Caco-2 (cell line): ENCODE data around the gene TMEM266. TPM values are rescaled to one million over a fixed set of nuclear protein-coding genes. Genes with fewer than 3 reads are reported as not detected.

ENCODE experiments used
- BruUV-seq: library from RNA; stranded (reverse); fragments of 400-500 nt; replicated peaks from 2 replicates; lab custom pipeline; 2021; lab: Mats Ljungman, UMichigan
- CTCF ChIA-PET: fragments of 300-600 bp; sonication (Branson Sonifier 250); formaldehyde crosslinking; loops from one replicate; lab custom pipeline; 2022; ENCODE audit warnings: antibody characterized with exemption; lab: Charles Lee
- POLR2A ChIA-PET: fragments of 300-600 bp; sonication (Branson Sonifier 250); formaldehyde crosslinking; loops from one replicate; lab custom pipeline; 2022; ENCODE audit warnings: antibody characterized with exemption; lab: Charles Lee
- DNase-seq, 2 experiments: peaks; one replicate each; pipeline versions ENCODE4 v3.0.0 to v3.0.0-alpha.2; 2020 to 2022
- H3K27me3 ChIP-seq: replicated peaks from 2 replicates; pipeline ENCODE4 v1.6.0; 2011; ENCODE audit warnings: low read length; ENCODE audit not compliant: control insufficient read depth, insufficient read depth
- H3K36me3 ChIP-seq: 2 replicates; pipeline ENCODE4 v1.5.1; 2011; ENCODE audit warnings: low read length; ENCODE audit not compliant: control insufficient read depth, insufficient read depth
- H3K4me1 ChIP-seq: fragments of 250-450 bp; sonication (Bioruptor Pico); 2 replicates; pipeline ENCODE4 v1.5.1; 2020; ENCODE audit warnings: mild to moderate bottlenecking
- H3K4me3 ChIP-seq: 2 replicates; pipeline ENCODE4 v1.5.1; 2011; ENCODE audit warnings: low read depth, mild to moderate bottlenecking, control low read depth, low read length
- H3K9me3 ChIP-seq: fragments of 250-450 bp; sonication (Bioruptor Pico); 2 replicates; pipeline ENCODE4 v1.5.1; 2020; ENCODE audit warnings: mild to moderate bottlenecking, moderate library complexity
- H3K27ac Mint-ChIP-seq: one replicate; pipeline ENCODE4 v1.8.0; 2022; ENCODE audit warnings: mixed read lengths; ENCODE audit not compliant: unreplicated experiment
- H3K27me3 Mint-ChIP-seq: one replicate; pipeline ENCODE4 v1.8.0; 2022; ENCODE audit warnings: mixed read lengths; ENCODE audit not compliant: insufficient read depth, unreplicated experiment
- H3K36me3 Mint-ChIP-seq: one replicate; pipeline ENCODE4 v1.8.0; 2022; ENCODE audit warnings: mild to moderate bottlenecking, mixed read lengths; ENCODE audit not compliant: insufficient read depth, unreplicated experiment
- H3K4me1 Mint-ChIP-seq: one replicate; pipeline ENCODE4 v1.8.0; 2022; ENCODE audit warnings: low read depth, mixed read lengths; ENCODE audit not compliant: unreplicated experiment
- H3K4me3 Mint-ChIP-seq: one replicate; pipeline ENCODE4 v1.8.0; 2022; ENCODE audit warnings: mild to moderate bottlenecking, moderate library complexity, mixed read lengths; ENCODE audit not compliant: unreplicated experiment
- H3K9me3 Mint-ChIP-seq: one replicate; pipeline ENCODE4 v1.8.0; 2022; ENCODE audit warnings: mixed read lengths; ENCODE audit not compliant: unreplicated experiment
- CTCF ChIP-seq, 2 experiments: fragments of 200-600 bp in 1 of 2; IDR thresholded peaks; 1 replicate in 1 of 2; 2 replicates in 1 of 2; pipeline versions ENCODE4 v1.5.1 to v1.8.0; 2011 to 2022; ENCODE audit warnings: antibody characterized with exemption in 1 of 2, control low read depth in 1 of 2, inconsistent platforms in 1 of 2, low read depth in 1 of 2, low read length in 1 of 2, mild to moderate bottlenecking in 1 of 2, moderate library complexity in 1 of 2; ENCODE audit not compliant: insufficient read depth in 1 of 2, severe bottlenecking in 1 of 2, unreplicated experiment in 1 of 2
- intact Hi-C: fragments of 100-400 bp; cut with micrococcal nuclease; formaldehyde crosslinking; loops from one replicate; pipeline ENCODE4 v1.10.0; 2022; ENCODE audit not compliant: unreplicated experiment
- total RNA-seq: library from RNA; stranded (reverse); gene quantifications from 2 replicates; pipeline ENCODE4 v1.2.3, GENCODE V29; 2022

TMEM266 gene
- total RNA-seq, 1 experiment from 2014 or later, result 0.27 TPM

GRCh38 chr15:76209942-76210341, 150.2 kb downstream of the TMEM266 start:
- H3K9me3 ChIP-seq, result no peaks in the 10 kb centered on the region
- no peak overlapping the region for H3K4me3 ChIP-seq
- Mint-ChIP-seq H3K36me3 (peaks cover 73% of the 10 kb centered on the region), H3K9me3 (no peaks in the 10 kb centered on the region), H3K4me1 (no peaks in the 10 kb centered on the region), H3K27ac (no peak overlapping the region), H3K27me3 (no peaks in the 10 kb centered on the region), H3K4me3 (no peak overlapping the region)
- no peaks in the 10 kb centered on the region for H3K27me3 ChIP-seq
- H3K36me3 ChIP-seq, result no peaks in the 10 kb centered on the region; the same call in 1 of the 2 replicates
- no peak for DNase-seq
- ChIA-PET POLR2A (no interaction called here), CTCF (no interaction called here)
- H3K4me1 ChIP-seq, result no peaks in the 10 kb centered on the region
- intact Hi-C loops, result no loop called here
- no peak for TF ChIP-seq CTCF (IDR thresholded peaks at IDR 0.05; ENCODE audit: insufficient read depth in 1 of 2, low read depth in 1 of 2, low read length in 1 of 2, severe bottlenecking in 1 of 2, unreplicated experiment in 1 of 2)
- no TSS peak for BruUV-seq

GRCh38 chr15:76215634-76216033, 155.8 kb downstream of the TMEM266 start:
- ChIA-PET CTCF (no interaction called here), POLR2A (no interaction called here)
- H3K36me3 ChIP-seq, result no peaks in the 10 kb centered on the region; the same call in none of the 2 replicates
- H3K9me3 ChIP-seq, result no peaks in the 10 kb centered on the region
- DNase-seq, result no peak
- no peak overlapping the region for H3K4me3 Mint-ChIP-seq
- no peaks in the 10 kb centered on the region for H3K9me3 Mint-ChIP-seq
- H3K4me1 Mint-ChIP-seq, result peaks cover 6% of the 10 kb centered on the region
- intact Hi-C loops, result no loop called here
- H3K36me3 Mint-ChIP-seq, result peaks cover 55% of the 10 kb centered on the region
- H3K27me3 Mint-ChIP-seq, result no peaks in the 10 kb centered on the region
- TF ChIP-seq CTCF (IDR thresholded peaks at IDR 0.05; ENCODE audit: insufficient read depth in 1 of 2, low read depth in 1 of 2, low read length in 1 of 2, severe bottlenecking in 1 of 2, unreplicated experiment in 1 of 2), result no peak
- H3K27ac Mint-ChIP-seq, result no peak overlapping the region
- H3K4me1 ChIP-seq, result 0 out of 2 replicates have a peak, but pooled peaks cover 3% of the 10 kb centered on the region
- no peak overlapping the region for H3K4me3 ChIP-seq
- H3K27me3 ChIP-seq, result no peaks in the 10 kb centered on the region
- no TSS peak for BruUV-seq

GRCh38 chr15:76217029-76217881, 157.5 kb downstream of the TMEM266 start:
- Histone ChIP-seq H3K27me3 (no peaks in the 10 kb centered on the region), H3K4me3 (no peak overlapping the region), H3K36me3 (no peaks in the 10 kb centered on the region; the same call in none of the 2 replicates), H3K4me1 (0 out of 2 replicates have a peak, but pooled peaks cover 3% of the 10 kb centered on the region), H3K9me3 (no peaks in the 10 kb centered on the region)
- intact Hi-C loops, result no loop called here
- Mint-ChIP-seq H3K9me3 (no peaks in the 10 kb centered on the region), H3K27me3 (no peaks in the 10 kb centered on the region), H3K4me3 (no peak overlapping the region), H3K27ac (no peak overlapping the region), H3K36me3 (peaks cover 58% of the 10 kb centered on the region), H3K4me1 (peaks cover 9% of the 10 kb centered on the region)
- DNase-seq, result no peak
- CTCF ChIA-PET, result interaction anchor here (0.6 kb wide), 1 partner anchor 570 kb away, joined by 6 read pairs; no protein-coding TSS in a partner anchor
- no peak for TF ChIP-seq CTCF (IDR thresholded peaks at IDR 0.05; ENCODE audit: insufficient read depth in 1 of 2, low read depth in 1 of 2, low read length in 1 of 2, severe bottlenecking in 1 of 2, unreplicated experiment in 1 of 2)
- POLR2A ChIA-PET, result no interaction called here
- BruUV-seq, result no TSS peak
